ENCODE data around the gene DUS1L.

Gene DUS1L

DNA sequence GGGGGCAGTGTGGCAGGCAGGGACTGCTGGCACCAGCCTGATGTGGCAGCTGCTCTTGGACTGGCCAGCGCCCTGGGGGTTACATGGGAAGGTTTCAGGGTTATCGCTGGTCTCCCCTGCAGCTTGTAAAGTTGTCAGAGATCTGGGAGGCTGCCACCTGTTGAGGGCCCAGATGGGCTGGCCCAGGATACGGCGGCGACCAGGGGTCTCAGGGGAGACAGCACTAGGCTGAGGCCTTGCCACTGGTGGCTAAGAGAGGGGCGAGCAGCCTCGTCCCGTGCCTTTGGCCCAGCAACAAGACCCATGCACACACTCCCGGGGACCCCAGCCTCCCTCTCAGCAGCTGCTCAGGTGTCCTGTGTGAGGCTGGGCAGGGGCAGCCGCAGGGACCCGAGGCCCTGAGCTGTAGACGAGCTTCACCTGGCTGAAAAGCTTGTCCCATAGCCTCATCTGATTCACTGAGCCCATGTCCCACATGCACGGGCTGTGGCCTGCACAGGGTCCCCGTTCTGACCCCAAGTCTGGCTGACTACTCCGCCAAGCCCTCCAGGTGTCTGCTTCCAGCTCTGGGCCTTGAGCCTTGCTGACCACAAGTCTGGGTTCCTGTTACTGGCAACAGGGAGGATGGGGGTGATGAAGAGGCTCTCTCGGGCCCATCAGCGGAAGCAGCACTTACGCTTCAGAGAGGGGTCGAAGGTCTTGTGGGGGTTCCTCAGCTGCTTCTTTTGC lies 6.2 kb downstream of the DUS1L start:
- no peaks in the 10 kb centered on the region for H3K9me3 ChIP-seq (ENCODE audit: control insufficient read depth, low read length)
- peaks cover 40% of the 10 kb centered on the region for H3K36me3 ChIP-seq (ENCODE audit: control insufficient read depth, insufficient read depth, low read length)
- no peak overlapping the region for H3K27ac ChIP-seq (ENCODE audit: insufficient read depth, low read depth, low read length, poor library complexity, severe bottlenecking)
- H3K27me3 ChIP-seq (ENCODE audit: control insufficient read depth, insufficient read depth, low read length, poor library complexity, severe bottlenecking): no peaks in the 10 kb centered on the region
- H3K4me3 ChIP-seq (ENCODE audit: insufficient read depth, low read depth, low read length): no peak overlapping the region
- H3K4me1 ChIP-seq (ENCODE audit: control insufficient read depth, insufficient read depth, low read length): no peaks in the 10 kb centered on the region
- 93 to 94% methylated on average over 19 of the region's 19 CpGs for WGBS, 2 experiments

DNA sequence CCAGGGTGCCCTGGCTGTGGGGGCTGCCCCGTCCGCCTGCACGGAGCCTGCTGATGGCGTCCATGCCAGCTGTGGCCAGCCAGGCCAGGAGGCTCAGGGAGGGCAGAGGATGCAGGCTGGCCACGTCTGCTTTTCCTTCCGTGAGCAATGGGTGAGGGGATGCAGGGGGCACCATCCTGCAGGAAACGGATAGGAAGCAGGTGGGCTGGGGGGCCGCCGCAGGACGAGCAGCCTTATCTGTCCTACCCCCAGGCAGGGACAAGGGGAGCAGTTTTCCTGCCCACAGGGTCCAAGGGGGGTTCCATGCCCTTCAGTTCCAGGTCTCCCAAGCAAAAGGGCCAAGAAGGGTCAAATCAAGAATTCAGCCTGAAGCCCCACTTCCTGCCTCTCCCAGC lies 6.8 kb downstream of the DUS1L start:
- H3K36me3 ChIP-seq (ENCODE audit: control insufficient read depth, insufficient read depth, low read length): peaks cover 46% of the 10 kb centered on the region
- whole genome bisulfite sequencing, 2 experiments: 95% methylated on average over 10 of the region's 10 CpGs

DNA sequence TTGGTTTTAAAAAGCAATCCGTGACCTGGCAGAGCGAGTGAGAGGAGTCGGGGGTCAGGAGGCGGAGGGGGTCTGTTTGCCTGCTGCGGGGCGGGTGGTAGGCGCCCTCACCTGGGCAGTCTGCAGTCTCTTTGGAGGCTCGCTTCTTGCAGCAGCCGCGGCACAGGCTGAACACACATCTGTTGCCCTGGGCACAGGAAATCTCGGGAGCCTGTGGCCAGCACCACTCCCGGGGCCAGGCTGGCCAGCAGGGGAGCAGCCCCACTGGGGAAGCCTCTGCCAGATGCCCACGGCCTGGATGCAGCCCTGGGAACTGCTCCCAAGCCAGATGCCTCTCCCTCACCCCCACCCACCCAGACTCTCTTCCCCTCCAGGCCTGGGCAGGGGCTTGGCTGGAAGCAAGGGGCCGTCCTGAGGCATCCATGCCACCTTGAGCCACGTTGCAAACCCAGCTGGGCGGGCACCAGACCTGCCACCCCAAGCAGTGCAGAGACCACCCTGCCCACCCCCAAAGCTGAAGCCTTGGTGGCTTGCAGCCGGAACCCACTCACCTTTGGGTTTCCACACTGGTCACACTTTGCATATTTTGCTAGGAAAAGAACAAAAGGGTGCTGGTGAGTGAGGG lies 7.3 kb downstream of the DUS1L start:
- no peak overlapping the region for H3K4me3 ChIP-seq (ENCODE audit: insufficient read depth, low read depth, low read length)
- H3K27ac ChIP-seq (ENCODE audit: insufficient read depth, low read depth, low read length, poor library complexity, severe bottlenecking): no peak overlapping the region
- no peaks in the 10 kb centered on the region for H3K4me1 ChIP-seq (ENCODE audit: control insufficient read depth, insufficient read depth, low read length)
- 91 to 93% methylated on average over 17 of the region's 17 CpGs for WGBS, 2 experiments
- no peaks in the 10 kb centered on the region for H3K27me3 ChIP-seq (ENCODE audit: control insufficient read depth, insufficient read depth, low read length, poor library complexity, severe bottlenecking)
- peaks cover 50% of the 10 kb centered on the region for H3K36me3 ChIP-seq (ENCODE audit: control insufficient read depth, insufficient read depth, low read length)
- H3K9me3 ChIP-seq (ENCODE audit: control insufficient read depth, low read length): no peaks in the 10 kb centered on the region

More for the DNA sequence above, 6.8 kb downstream of the DUS1L start:
- no peak overlapping the region for H3K4me3 ChIP-seq (ENCODE audit: insufficient read depth, low read depth, low read length)
- H3K9me3 ChIP-seq (ENCODE audit: control insufficient read depth, low read length): no peaks in the 10 kb centered on the region
- no peaks in the 10 kb centered on the region for H3K4me1 ChIP-seq (ENCODE audit: control insufficient read depth, insufficient read depth, low read length)
- H3K27me3 ChIP-seq (ENCODE audit: control insufficient read depth, insufficient read depth, low read length, poor library complexity, severe bottlenecking): no peaks in the 10 kb centered on the region
- no peak overlapping the region for H3K27ac ChIP-seq (ENCODE audit: insufficient read depth, low read depth, low read length, poor library complexity, severe bottlenecking)

DNA sequence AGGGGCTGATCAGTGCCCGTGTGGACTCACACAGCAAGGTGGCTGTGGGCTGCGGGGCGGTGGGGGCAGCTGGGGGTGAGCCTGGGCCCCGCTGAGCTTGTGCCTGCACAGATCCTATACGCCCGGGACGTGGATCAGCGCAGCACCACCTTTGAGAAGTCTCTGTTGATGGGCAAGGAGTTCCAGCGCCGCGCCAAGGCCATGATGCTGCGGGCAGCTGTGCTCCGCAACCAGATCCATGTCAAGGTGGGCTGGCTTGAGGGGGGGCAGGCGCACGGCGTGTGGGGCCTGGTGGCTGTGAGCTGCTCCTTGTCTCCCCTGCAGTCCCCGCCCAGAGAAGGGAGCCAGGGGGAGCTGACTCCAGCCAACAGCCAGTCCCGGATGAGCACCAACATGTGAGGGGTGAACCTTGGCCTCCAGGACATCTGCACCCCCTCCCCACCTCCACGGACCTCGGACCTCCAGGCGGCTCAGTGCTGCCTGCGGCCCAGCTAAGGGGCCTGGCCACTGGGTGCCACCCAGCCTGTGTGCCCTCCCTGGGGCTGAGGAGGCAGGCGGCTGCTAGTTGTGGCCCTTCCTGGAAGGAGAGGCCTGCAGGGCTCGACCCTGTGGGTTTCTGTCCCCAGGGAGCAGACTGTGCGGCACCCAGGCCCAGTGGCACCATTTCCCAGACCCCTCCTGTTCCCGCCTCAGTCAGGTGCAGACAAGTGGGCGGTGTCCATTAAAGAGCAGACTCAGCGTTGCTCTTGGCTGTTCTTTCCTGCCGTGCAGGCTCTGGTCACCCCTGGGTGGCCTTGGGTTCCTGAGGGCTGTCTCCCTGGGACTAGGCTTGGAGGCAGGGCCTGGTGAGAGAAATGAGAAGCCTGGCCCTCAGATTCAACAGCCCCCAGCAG lies 8.6 kb downstream of the DUS1L start:
- WGBS, 2 experiments: 95% methylated on average over 29 of the region's 29 CpGs
- no peaks in the 10 kb centered on the region for H3K27me3 ChIP-seq (ENCODE audit: control insufficient read depth, insufficient read depth, low read length, poor library complexity, severe bottlenecking)
- H3K27ac ChIP-seq (ENCODE audit: insufficient read depth, low read depth, low read length, poor library complexity, severe bottlenecking): no peak overlapping the region
- H3K4me3 ChIP-seq (ENCODE audit: insufficient read depth, low read depth, low read length): no peak overlapping the region
- H3K4me1 ChIP-seq (ENCODE audit: control insufficient read depth, insufficient read depth, low read length): peaks cover 4% of the 10 kb centered on the region
- peaks cover 50% of the 10 kb centered on the region for H3K36me3 ChIP-seq (ENCODE audit: control insufficient read depth, insufficient read depth, low read length)
- no peaks in the 10 kb centered on the region for H3K9me3 ChIP-seq (ENCODE audit: control insufficient read depth, low read length)

DNA sequence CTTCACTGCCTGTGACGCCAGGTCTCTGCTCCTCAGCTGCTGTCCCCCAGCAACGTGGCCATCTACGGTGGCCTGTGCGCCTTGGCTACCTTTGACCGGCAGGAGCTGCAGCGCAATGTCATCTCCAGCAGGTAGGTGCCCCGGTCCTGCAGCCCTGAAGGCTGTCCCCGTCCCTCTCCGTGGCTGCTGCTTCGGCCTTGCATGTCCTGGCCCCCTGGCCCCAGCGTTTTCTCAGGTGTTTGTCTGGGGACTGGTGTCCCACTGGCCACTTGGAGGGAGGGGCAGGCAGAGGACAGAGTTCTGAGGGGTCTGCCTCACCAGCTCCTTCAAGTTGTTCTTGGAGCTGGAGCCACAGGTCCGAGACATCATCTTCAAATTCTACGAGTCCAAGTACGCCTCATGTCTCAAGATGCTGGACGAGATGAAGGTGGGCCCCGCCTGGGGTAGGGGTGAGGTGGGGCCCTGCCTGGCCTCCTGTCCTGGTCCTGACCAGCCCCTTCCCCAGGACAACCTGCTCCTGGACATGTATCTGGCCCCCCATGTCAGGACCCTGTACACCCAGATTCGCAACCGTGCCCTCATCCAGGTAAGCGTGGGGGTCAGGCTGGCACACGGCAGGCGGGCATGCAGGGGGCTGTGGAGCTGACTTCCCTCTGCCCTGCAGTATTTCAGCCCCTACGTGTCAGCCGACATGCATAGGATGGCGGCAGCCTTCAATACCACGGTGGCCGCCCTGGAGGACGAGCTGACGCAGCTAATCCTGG lies 9.5 kb downstream of the DUS1L start:
- no peaks in the 10 kb centered on the region for H3K9me3 ChIP-seq (ENCODE audit: control insufficient read depth, low read length)
- H3K4me1 ChIP-seq (ENCODE audit: control insufficient read depth, insufficient read depth, low read length): peaks cover 4% of the 10 kb centered on the region
- H3K27me3 ChIP-seq (ENCODE audit: control insufficient read depth, insufficient read depth, low read length, poor library complexity, severe bottlenecking): no peaks in the 10 kb centered on the region
- peaks cover 50% of the 10 kb centered on the region for H3K36me3 ChIP-seq (ENCODE audit: control insufficient read depth, insufficient read depth, low read length)
- no peak overlapping the region for H3K27ac ChIP-seq (ENCODE audit: insufficient read depth, low read depth, low read length, poor library complexity, severe bottlenecking)
- WGBS, 2 experiments: 94 to 95% methylated on average over 28 of the region's 28 CpGs
- no peak overlapping the region for H3K4me3 ChIP-seq (ENCODE audit: insufficient read depth, low read depth, low read length)

DNA sequence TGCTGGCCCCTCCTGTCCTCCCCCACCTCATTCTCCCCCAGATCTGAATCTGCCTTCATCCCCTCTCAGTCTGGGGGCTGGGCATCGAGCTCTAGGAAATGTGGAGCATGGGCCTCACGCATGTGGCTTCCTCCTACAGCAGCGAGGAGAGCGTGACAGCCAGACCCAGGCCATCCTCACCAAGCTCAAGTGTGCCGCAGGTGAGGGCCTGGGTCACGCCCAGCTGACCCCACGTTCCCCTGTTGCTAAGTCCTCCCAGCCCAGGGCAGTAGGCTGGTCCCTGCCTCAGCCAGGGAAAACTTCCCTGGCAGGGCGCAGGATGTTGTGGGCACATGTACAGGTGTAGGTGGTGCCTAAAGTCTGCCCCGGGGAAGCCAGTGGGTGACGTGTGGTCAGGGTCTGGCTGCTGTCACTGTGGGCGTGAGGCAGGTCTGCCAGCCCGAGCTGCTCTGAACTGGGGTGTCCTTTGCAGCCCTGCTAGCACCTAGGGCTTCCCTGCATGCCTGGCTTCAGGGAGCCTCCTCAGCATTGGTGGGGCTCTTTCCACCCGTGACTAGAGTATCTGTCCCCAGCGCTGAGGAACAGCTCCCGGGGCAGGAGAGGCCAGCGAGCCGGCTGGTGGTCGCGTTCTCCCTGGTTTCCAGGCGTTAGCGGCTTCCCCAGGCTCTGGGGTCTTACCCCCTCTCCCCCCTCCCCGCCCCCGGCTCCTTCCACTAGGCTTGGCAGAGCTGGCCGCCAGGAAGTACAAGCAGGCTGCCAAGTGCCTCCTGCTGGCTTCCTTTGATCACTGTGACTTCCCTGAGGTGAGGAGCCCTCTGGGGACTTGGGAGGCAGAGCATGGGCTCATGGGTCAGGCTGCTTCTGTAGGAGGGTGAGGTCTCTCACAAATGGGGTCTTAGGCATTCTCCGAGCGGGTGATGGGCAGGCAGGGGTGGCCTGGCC lies 10.3 kb downstream of the DUS1L start:
- Histone ChIP-seq H3K9me3 (ENCODE audit: control insufficient read depth, low read length) (no peaks in the 10 kb centered on the region), H3K4me1 (ENCODE audit: control insufficient read depth, insufficient read depth, low read length) (peaks cover 8% of the 10 kb centered on the region), H3K27ac (ENCODE audit: insufficient read depth, low read depth, low read length, poor library complexity, severe bottlenecking) (no peak overlapping the region), H3K36me3 (ENCODE audit: control insufficient read depth, insufficient read depth, low read length) (peaks cover 44% of the 10 kb centered on the region), H3K27me3 (ENCODE audit: control insufficient read depth, insufficient read depth, low read length, poor library complexity, severe bottlenecking) (no peaks in the 10 kb centered on the region), H3K4me3 (ENCODE audit: insufficient read depth, low read depth, low read length) (no peak overlapping the region)
- 92 to 94% methylated on average over 26 of the region's 26 CpGs for WGBS, 2 experiments

DNA sequence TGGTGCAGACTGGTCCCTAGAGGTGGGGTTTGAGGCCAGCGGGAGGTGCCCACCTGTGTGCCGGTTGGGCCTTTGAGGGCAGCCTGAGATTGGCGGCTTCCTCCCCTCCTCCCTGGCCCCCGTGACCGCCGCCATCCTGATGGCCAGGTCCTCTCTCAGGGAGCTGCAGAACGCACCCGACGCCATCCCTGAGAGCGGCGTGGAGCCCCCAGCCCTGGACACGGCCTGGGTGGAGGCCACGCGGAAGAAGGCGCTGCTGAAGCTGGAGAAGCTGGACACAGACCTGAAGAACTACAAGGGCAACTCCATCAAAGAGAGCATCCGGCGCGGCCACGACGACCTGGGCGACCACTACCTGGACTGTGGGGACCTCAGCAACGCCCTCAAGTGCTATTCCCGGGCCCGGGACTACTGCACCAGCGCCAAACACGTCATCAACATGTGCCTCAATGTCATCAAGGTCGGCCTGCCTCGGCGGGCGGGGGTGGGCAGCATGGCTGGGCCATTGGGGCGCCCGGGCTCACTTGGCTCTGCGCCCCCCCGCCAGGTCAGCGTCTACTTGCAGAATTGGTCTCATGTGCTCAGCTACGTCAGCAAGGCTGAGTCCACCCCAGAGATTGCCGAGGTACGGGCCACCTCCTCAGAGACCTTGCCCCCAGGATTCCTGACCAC lies 11.1 kb downstream of the DUS1L start:
- no peaks in the 10 kb centered on the region for H3K27me3 ChIP-seq (ENCODE audit: control insufficient read depth, insufficient read depth, low read length, poor library complexity, severe bottlenecking)
- H3K9me3 ChIP-seq (ENCODE audit: control insufficient read depth, low read length): no peaks in the 10 kb centered on the region
- H3K4me1 ChIP-seq (ENCODE audit: control insufficient read depth, insufficient read depth, low read length): peaks cover 8% of the 10 kb centered on the region
- 95 to 96% methylated on average over 38 of the region's 38 CpGs for WGBS, 2 experiments
- H3K4me3 ChIP-seq (ENCODE audit: insufficient read depth, low read depth, low read length): no peak overlapping the region
- H3K36me3 ChIP-seq (ENCODE audit: control insufficient read depth, insufficient read depth, low read length): peaks cover 47% of the 10 kb centered on the region
- no peak overlapping the region for H3K27ac ChIP-seq (ENCODE audit: insufficient read depth, low read depth, low read length, poor library complexity, severe bottlenecking)

DNA sequence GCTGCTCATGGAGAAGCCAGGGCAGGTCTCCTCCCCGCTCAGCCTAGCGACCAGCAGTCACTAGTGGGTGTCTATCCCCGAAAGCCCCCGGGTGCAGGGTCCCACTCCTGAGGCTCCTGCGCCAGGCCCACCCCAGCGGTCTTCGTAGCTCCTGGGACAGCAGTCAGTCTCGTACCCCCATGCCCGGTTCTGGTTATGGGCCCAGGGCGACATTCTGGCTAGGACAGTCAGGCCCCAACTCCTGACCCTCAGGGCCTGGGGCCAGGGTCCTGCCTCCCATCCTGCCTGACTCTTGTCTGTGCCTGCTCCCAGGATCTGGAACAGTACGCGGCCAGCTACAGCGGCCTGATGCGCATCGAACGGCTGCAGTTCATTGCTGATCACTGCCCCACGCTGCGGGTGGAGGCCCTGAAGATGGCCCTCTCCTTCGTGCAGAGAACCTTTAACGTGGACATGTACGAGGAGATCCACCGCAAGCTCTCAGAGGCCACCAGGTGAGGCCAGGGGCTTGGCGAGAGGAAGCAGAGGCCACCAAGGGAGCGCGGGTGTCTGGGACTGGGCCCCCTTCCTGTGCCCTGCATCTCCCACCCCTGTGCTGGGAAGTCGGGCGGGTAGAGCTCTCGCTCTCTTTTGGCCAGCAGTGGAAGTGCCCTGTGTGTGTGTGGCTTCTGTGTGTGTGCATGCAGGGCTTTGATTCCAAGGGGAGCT lies 11.9 kb downstream of the DUS1L start:
- Histone ChIP-seq H3K27me3 (ENCODE audit: control insufficient read depth, insufficient read depth, low read length, poor library complexity, severe bottlenecking) (no peaks in the 10 kb centered on the region), H3K27ac (ENCODE audit: insufficient read depth, low read depth, low read length, poor library complexity, severe bottlenecking) (no peak overlapping the region), H3K4me3 (ENCODE audit: insufficient read depth, low read depth, low read length) (no peak overlapping the region), H3K36me3 (ENCODE audit: control insufficient read depth, insufficient read depth, low read length) (peaks cover 47% of the 10 kb centered on the region), H3K4me1 (ENCODE audit: control insufficient read depth, insufficient read depth, low read length) (peaks cover 8% of the 10 kb centered on the region), H3K9me3 (ENCODE audit: control insufficient read depth, low read length) (no peaks in the 10 kb centered on the region)
- 96% methylated on average over 28 of the region's 28 CpGs for WGBS, 2 experiments

Measured in ectodermal cell (in vitro differentiated cells).